Heart right ventricle (tissue), 16 donors: Measurements from ENCODE around the gene SIRT3. TPM values are rescaled to one million over a fixed set of nuclear protein-coding genes. Genes with fewer than 3 reads are reported as not detected.

Source experiments
- ATAC-seq, 8 donors: fragments of 200-7000 bp; cut with Tn5 transposase; one replicate each; pipeline ENCODE4 v1.9.1; 2020; ENCODE audit warnings: mild to moderate bottlenecking in 8 of 8, moderate library complexity in 8 of 8, moderate number of reproducible peaks in 1 of 8
- DNase-seq, 2 donors: peaks; one replicate each; pipeline ENCODE4 v3.0.0-alpha.2; 2020
- H3K27ac ChIP-seq, 10 donors: fragments of 200-600 bp; sonication (generic) in 2 of 10; one replicate each; pipeline versions ENCODE4 v1.5.0 to v1.8.0; 2020 to 2022; ENCODE audit warnings: mild to moderate bottlenecking in 3 of 10
- H3K27me3 ChIP-seq, 7 donors: fragments of 200-600 bp; one replicate each; pipeline ENCODE4 v1.8.0; 2021 to 2022; ENCODE audit warnings: mild to moderate bottlenecking in 2 of 7
- H3K36me3 ChIP-seq, 9 donors: fragments of 200-600 bp; sonication (generic) in 1 of 9; one replicate each; pipeline versions ENCODE4 v1.5.0 to v1.8.0; 2020 to 2022; ENCODE audit warnings: mild to moderate bottlenecking in 2 of 9
- H3K4me1 ChIP-seq, 9 donors: fragments of 200-600 bp; sonication (generic) in 1 of 9; one replicate each; pipeline versions ENCODE4 v1.5.0 to v1.8.0; 2020 to 2022; ENCODE audit warnings: mild to moderate bottlenecking in 4 of 9
- H3K4me3 ChIP-seq, 10 donors: fragments of 200-600 bp; sonication (generic) in 2 of 10; one replicate each; pipeline versions ENCODE4 v1.5.0 to v1.8.0; 2020 to 2022; ENCODE audit warnings: mild to moderate bottlenecking in 7 of 10, moderate library complexity in 2 of 10
- H3K9me3 ChIP-seq, 11 donors: fragments of 200-600 bp in 10 of 11; sonication (generic) in 2 of 11; one replicate each; pipeline versions ENCODE4 v1.5.0 to v1.8.0; 2013 to 2022; ENCODE audit warnings: mild to moderate bottlenecking in 2 of 11, control low read depth in 1 of 11, moderate library complexity in 1 of 11
- CTCF ChIP-seq, 9 donors: fragments of 200-600 bp; sonication (generic) in 2 of 9; IDR thresholded peaks; one replicate each; pipeline versions ENCODE4 v1.5.0 to v1.8.0; 2021 to 2022; ENCODE audit warnings: antibody characterized with exemption in 9 of 9, mild to moderate bottlenecking in 5 of 9, moderate library complexity in 1 of 9
- WGBS, 2 donors: extraction: QIAGEN DNeasy Blood & Tissue Kit; methylation state at CpG; one replicate each; pipeline ENCODE4 v1.1.7; 2013; ENCODE audit warnings: inconsistent platforms in 1 of 2; 5-methylcytosine and 5-hydroxymethylcytosine counted together
- intact Hi-C, 10 donors: fragments of 100-400 bp; cut with DNase I; formaldehyde crosslinking; loops; one replicate each; pipeline versions ENCODE4 v1.11.1 to v1.14.2; 2022
- polyA plus RNA-seq, 2 donors: library from polyadenylated mRNA; stranded (reverse); fragments of 200-250 nt; gene quantifications; one replicate each; pipeline ENCODE4 v1.2.3, GENCODE V29; 2013
- total RNA-seq, 10 donors: library from RNA; stranded (reverse); fragmentation: NEBNext Ultra II Directional in 3 of 10; extraction: Animal tissue kit (Norgen Biotek cat#: 25700) in 3 of 10; gene quantifications; one replicate each; pipeline versions ENCODE4 v1.2.1 to v1.2.4, GENCODE V29; 2021 to 2023
- donor health status: Arrhythmogenic right ventricular cardiomyopathy.
- donor health status: ischemic (EF 13 %, LVEDD 7.1; RV severe dilation, severe dysfunction).
- donor health status: healthy with polysubstance abuse.
- donor health status: DM: no; HTN: yes; CAD: no.
- donor health status: DM: no; HTN: no; CAD: no.
- donor health status: ischemic (EF 25% LVEDD 6.9; RV normal size, moderate dysfunction).
- donor health status: ischemic (EF 25% LVEDD 5.7; RV mildly dilated, moderate dysfunction).
- donor health status: healthy.
- donor health status: DM: yes; HTN: yes; CAD: no.
- donor health status: Ischemic cardiomyopathy.
- donor health status: ischemic (EF 35%, LVEDD 5.7; RV mildly dilated, moderate dysfunction).
- donor health status: nonischemic (EF 11% LVEDD 7.7; RV severe dilation, severe dysfunction).
- donor health status: DM: yes; HTN: yes; CAD: no.
- donor health status: PGD.
- donor health status: ischemic (EF 29% LVEDD 5.4; RV normal size, mild dysfunction).
- donor health status: nonischemic (EF 23%, LVEDD 6.1; RV moderate dilation, normal function).

Gene SIRT3
- total and polyA plus RNA-seq, 12 donors = 18.5 to 50.2 (median 34.9) TPM

GRCh38 chr11:236774-237767 is 929 bp upstream of the SIRT3 start, which contains the start of gene PSMD13:
PSMD13 (plus strand) TSS chr11:236976; CDS start chr11:237050, 74 bp downstream.
- Histone ChIP-seq H3K4me3 (peak within 1 kb of the TSS; percentile 76 to 98 (median 90)), H3K36me3 (peaks cover 0 to 49% (median 5%) of the 10 kb centered on the region in 9 donors), H3K9me3 (no peaks in the 10 kb centered on the region), H3K27me3 (no peaks in the 10 kb centered on the region), H3K27ac (peak within 1 kb of the TSS; percentile 86 to 98 (median 94)), H3K4me1 (peaks cover 0 to 46% (median 32%) of the 10 kb centered on the region in 9 donors)
- WGBS, 2 donors = 1 to 2% methylated on average over 62 of the region's 62 CpGs
- no peak for TF ChIP-seq CTCF (IDR thresholded peaks at IDR 0.05)
- peak; percentile 87 for DNase-seq
- ATAC-seq = peak; percentile 92 to 98 (median 95)
- intact Hi-C loops = loop anchor here in 4 of 10 donors (1.0 to 5.0 kb wide), 4 partner anchors 28 to 270 kb away; partner anchors contain the start of gene RNH1 (in 1 of the 4)

GRCh38 chr11:235609-235996 is 539 bp downstream of the SIRT3 start:
- no peaks in the 10 kb centered on the region for H3K27me3 ChIP-seq
- no peak for TF ChIP-seq CTCF (IDR thresholded peaks at IDR 0.05)
- peaks cover 0 to 33% (median 25%) of the 10 kb centered on the region in 9 donors for H3K4me1 ChIP-seq
- H3K4me3 ChIP-seq = peak overlapping the region; percentile 76 to 98 (median 90)
- peak overlapping the region; percentile 86 to 98 (median 94) for H3K27ac ChIP-seq
- H3K36me3 ChIP-seq = peaks cover 0 to 41% (median 4%) of the 10 kb centered on the region in 9 donors
- WGBS, 2 donors = 2 to 4% methylated on average over 13 of the region's 13 CpGs
- H3K9me3 ChIP-seq = no peaks in the 10 kb centered on the region
- no peak for DNase-seq
- ATAC-seq = peak in 5 of 8 donors; percentile 1 to 4 (median 1)
- intact Hi-C loops = loop anchor here in 1 of 10 donors (5.0 kb wide), 1 partner anchor 272 kb away; the partner anchor contains the start of gene RNH1

GRCh38 chr11:235180-235579 is 962 bp downstream of the SIRT3 start:
- Histone ChIP-seq H3K4me1 (peaks cover 0 to 33% (median 25%) of the 10 kb centered on the region in 9 donors), H3K36me3 (peaks cover 0 to 38% (median 0%) of the 10 kb centered on the region in 9 donors), H3K27ac (peak overlapping the region in 6 of 10 donors; percentile 89 to 98 (median 94)), H3K9me3 (no peaks in the 10 kb centered on the region), H3K4me3 (peak overlapping the region; percentile 76 to 98 (median 90)), H3K27me3 (no peaks in the 10 kb centered on the region)
- DNase-seq (no peak), ATAC-seq (no peak)
- intact Hi-C loops = loop anchor here in 1 of 10 donors (5.0 kb wide), 1 partner anchor 272 kb away; the partner anchor contains the start of gene RNH1
- WGBS, 2 donors = 85 to 87% methylated on average over 8 of the region's 8 CpGs
- TF ChIP-seq CTCF (IDR thresholded peaks at IDR 0.05) = no peak
